ENCODE results near the gene TRAPPC3L.
"Not testable (repeated sequence)": the region's sequence is repeated elsewhere in the genome, so short reads cannot be mapped to it uniquely, and the experiment has no call there.

The TRAPPC3L gene

DNA sequence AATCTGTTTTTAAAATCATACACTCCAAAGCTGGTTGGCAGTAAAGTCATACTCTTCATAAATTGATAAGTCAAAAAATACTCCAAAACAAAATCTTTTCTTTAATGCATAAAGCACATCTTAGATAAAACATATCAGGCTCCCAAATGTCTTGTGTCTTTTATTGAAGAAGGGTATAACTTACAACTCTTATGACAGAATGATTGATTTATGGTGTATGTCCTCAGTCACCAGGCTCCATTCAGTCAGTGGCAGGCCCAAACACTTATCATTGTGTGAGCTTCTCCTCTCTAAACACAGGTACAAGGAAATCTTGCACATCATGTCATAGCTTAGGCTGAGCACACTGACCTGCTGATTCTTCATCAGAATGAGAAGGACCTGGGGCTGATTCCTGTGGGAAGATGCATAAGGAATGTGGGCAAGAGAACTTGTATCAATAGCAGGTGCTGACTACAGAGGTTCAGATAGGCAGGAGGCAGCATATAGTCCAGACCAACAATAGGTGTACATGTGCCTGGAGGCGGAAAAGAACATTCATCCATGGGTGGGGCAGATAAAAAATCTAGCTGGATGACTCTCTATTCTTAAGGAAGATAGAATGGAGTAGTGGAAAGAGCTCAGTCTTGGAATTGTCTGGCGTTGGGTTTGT is 32.1 kb downstream of the TRAPPC3L start:
- DNase-seq (ENCODE audit: low spot score) = no peak

DNA sequence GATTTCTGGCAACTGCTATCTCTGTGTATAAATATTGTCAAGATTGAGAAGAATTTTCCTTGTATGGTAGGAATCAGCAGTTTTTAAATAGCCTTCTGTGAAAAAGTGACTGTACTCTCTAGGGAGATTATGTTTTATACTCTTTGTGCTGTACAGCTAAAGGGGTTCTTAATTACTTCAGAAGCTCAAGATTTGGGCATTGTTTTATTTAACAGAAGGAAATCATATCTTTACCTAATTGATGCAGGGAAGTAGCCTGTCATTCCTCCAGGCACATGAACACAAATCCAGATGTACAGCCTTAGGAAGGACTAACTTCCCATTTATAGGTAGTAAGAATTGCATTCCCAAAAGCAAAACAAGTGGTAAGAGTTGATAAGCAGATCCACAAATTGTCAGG is 32.8 kb downstream of the TRAPPC3L start:
- DNase-seq (ENCODE audit: low spot score) = no peak

DNA sequence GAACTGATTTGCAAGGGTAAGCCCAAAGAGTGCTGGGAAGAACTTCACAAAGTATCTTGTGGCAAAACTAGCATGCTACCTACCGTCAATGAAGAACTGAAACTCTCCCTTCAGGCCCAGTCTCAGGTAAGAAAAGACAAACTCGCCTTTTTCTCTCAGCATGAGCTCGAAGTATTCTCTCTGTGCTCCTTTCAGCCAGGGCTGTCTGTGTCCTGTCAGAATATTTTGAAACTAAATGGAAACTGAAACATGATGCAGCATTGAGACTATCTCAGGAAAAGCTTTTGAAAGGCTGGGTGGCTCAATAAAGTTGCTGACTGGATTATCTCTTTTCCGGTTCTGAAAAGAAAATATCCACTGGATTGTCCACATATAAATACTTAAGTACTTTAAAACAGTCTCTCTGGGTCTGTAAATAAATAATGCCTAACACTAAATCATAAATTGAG is 33.3 kb downstream of the TRAPPC3L start:
- no peak for DNase-seq (ENCODE audit: low spot score)

- DNase-seq (ENCODE audit: low spot score) = no peak
Observed at GRCh38 chr6:116511424-116512110, 33.9 kb downstream of the TRAPPC3L start, which contains the start of gene CALHM5. Gene CALHM5, plus strand, starts transcription at chr6:116511639. Its CDS starts 58 bp downstream, at chr6:116511697.

GRCh38 chr6:116508527-116508926 is 37.0 kb downstream of the TRAPPC3L start:
- DNase-seq (ENCODE audit: low spot score) = no peak

GRCh38 chr6:116507324-116507723 is 38.2 kb downstream of the TRAPPC3L start:
- DNase-seq (ENCODE audit: low spot score) = no peak

DNA sequence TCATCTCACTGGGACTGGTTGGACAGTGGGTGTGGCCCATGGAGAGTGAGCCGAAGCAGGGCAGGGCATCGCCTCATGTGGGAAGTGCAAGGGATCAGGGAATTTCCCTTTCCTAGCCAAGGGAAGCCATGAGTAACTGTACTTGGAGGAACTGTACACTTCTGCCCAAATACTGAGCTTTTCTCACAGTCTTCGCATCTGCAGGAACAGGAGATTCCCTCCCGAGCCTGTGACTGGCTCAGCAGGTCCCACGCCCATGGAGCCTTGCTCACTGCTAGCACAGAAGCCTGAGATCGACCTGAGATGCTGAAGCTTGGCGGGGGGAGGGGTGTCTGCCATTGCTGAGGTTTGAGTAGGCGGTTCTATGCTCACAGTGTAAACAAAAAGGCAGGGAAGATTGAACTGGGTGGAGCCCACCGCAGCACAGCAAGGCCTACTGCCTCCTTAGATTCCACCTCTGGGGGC is 44.5 kb downstream of the TRAPPC3L start:
- no peak for DNase-seq (ENCODE audit: low spot score)

DNA sequence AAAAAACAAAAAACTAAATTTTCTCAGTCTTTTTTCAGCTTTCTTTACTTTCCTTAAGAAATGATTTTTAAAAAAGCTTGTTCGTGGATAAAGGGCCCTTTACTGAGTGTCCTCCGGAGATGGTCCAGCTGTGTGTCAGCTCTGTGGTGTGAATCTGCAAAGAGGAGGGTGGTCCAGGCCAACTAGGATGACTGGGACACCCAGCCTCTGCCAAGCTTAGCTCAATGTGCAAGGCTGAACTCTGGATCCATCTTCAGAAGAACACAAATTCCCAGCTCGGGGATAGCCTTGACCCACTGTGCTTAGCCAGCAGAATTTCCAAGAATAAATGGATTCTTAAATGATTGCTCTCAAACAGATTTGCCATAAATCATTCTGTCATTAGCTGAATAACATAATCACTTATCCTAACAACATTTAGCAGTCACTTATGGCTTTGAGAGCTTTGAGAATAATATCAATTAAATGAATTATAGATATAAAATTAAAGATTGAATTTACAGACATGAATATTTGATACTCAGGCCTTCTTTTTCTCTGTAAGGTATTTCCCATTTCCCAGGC is 48.3 kb downstream of the TRAPPC3L start:
- no peak for DNase-seq (ENCODE audit: low spot score)

DNA sequence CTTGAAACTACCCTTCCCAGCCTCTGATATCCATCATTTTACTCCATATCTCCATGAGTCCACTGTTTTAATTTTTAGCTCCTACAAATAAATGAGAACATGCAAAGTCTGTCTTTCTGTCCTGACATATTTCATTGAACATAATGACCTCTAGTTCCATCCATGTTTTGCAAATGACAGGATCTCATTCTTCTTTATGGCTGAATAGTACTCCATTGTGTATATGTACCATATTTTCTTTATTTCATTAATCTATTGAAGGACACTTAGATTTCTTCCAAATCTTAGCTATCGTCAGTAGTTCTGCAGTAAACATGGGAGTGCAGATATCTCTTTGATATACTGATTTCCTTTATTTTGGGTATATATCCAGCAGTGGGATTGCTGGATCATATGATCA is 50.3 kb downstream of the TRAPPC3L start:
- not testable (repeated sequence) for DNase-seq (ENCODE audit: low spot score)

GRCh38 chr6:116492331-116493067 is 53.0 kb downstream of the TRAPPC3L start:
- no peak for DNase-seq (ENCODE audit: low spot score)

DNA sequence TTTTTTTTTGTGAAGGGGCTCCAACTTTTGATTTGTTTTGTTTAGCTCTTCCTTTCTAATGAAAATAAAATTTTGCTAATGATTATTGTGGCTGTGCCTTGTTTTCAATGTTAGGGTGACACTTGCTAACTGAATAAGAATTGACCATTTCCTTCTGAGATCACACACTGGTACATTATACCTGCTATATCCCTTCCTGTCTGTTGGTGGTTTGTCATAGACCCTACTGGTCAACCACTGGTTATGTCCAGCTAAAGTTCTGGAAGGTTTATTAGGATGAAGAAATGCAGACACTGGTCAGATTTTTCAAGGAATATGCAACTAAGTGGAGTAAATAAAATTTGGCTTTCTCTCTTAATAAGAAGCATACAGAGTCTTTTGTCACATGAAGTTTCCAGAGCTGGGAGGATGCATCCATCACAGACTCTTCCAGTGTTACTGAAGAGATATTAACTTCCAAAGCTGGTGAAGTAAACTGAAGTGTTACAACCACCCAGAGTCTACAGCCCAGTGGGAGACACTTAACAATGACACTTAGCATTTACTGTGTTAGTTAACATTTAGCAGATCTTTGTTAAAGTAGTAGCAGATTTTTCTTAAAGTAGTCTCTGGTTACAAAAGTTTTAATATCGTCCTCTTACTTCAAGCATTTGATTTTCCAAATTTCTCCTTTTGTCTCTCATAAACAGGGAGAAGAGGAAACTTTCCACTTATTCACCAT is 53.7 kb downstream of the TRAPPC3L start:
- DNase-seq (ENCODE audit: low spot score) = no peak

DNA sequence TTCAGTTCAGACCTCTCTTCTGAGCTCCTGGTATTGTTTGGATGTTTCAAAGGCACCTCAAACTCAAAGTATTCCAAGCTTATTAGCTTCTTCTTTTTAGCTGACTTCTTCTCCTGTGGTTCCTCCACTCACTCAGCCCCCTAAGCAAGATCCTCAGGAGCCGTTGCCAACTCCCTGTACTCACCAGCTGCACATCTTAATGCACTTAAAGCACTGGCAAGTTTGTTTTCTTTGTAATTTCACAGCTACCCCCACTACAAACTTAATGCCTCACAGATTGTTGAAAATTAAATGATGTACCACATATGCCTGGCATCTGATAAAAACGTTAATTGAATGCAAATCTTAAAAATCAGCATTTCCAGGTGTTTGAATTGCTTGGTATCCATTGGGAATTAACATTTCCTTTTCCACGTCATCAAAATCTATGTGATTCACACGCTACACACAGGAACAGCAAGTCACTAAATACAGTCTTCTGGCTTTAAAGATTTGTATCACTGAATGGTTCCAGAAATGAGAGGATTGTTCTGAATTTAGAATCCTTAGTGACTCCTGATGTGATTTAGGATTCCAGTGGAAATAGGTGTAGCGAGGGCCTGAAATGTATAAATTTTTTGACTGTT is 59.8 kb downstream of the TRAPPC3L start:
- DNase-seq (ENCODE audit: low spot score) = no peak

DNA sequence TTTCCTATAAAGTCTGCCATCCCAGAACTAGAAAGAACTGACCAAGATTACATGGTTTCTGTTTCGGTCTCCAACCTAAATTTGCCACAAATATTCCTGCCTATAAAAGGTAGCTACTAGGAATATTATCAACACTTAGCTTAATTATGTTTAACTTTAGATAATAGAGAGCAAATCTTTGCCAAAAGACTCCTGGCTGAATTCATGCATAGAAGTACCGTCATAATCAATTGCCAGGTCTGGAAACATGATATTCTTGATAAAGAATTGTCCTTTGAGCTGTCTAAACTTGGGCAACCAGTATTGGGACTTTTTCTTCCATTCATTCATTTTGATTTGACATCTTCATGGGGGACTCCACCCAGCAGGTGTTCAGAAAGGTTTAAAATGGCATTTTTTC is 61.9 kb downstream of the TRAPPC3L start:
- DNase-seq (ENCODE audit: low spot score) = no peak

DNA sequence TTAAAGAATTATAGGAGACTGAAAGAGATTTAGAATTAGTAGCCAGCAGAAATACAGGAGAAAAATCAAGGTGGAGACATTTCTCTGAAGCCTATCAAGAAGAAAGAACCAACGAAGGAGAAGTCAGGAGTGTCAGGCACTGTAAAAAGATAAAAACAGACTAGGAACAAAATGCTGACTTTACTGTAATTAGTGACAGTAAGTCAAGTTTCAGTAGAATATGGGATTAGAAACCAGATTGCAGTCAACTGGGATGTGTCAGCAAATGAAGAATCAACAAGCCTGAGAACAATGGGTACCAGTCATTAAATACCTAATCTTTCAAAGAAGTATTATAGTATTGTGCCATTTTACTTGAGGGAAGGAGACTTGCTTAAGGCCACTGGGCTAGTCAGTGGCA is 62.7 kb downstream of the TRAPPC3L start:
- DNase-seq (ENCODE audit: low spot score) = no peak

DNA sequence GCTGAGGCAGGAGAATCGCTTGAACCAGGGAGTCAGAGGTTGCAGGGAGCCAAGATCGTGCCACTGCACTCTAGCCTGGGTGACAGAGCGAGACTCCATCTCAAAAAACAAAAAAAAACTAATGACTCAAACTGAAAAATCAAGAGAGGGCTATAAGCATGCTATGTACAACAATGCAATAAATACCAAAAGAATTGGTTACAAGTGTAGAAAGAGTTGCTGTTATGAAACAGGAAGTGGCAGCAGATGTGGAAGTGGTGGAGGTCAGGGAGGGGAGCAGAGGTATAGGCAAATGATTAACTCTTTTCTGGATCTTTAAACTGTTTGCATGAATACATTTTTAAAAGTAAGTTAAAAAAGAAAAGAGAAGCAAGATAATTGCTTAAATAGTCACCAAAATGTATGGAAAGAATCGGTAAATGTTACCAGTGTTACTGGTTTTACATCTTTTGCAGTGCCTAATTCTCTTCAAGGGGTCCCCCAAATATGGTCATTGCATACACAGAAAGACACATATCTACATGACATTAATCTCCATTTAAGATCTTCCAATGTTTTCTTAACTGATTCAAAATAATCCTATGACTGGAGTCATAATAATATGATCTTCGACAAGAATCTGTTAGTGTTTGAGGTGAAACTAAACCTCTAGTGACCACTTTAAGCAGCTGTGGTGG is 69.3 kb downstream of the TRAPPC3L start:
- no peak for DNase-seq (ENCODE audit: low spot score)

GRCh38 chr6:116475141-116475540 is 70.3 kb downstream of the TRAPPC3L start:
- DNase-seq (ENCODE audit: low spot score) = no peak

GRCh38 chr6:116472706-116473105 is 72.8 kb downstream of the TRAPPC3L start:
- DNase-seq (ENCODE audit: low spot score) = no peak

GRCh38 chr6:116471531-116471930 is 74.0 kb downstream of the TRAPPC3L start:
- no peak for DNase-seq (ENCODE audit: low spot score)

DNA sequence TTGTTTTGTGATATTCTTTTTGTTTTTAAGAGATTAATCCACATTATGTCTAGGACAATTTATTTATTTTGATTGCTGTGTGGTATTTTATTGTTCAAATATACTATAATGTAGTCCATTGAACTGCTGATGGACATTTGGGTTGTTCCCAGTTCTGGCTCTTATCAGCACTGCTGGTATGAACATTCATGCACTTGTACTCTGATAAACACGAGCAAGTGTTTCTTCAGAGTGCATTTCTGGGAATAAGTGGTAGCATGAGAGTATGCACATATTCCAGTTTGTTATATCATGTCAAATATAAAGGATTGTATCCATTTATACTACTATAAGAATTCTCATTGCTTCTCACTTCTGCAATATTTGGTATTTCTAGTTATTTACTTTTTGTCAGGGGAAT is 77.2 kb downstream of the TRAPPC3L start:
- DNase-seq (ENCODE audit: low spot score) = no peak

- DNase-seq (ENCODE audit: low spot score) = no peak
Observed at GRCh38 chr6:116467514-116467913, 78.0 kb downstream of the TRAPPC3L start.

DNA sequence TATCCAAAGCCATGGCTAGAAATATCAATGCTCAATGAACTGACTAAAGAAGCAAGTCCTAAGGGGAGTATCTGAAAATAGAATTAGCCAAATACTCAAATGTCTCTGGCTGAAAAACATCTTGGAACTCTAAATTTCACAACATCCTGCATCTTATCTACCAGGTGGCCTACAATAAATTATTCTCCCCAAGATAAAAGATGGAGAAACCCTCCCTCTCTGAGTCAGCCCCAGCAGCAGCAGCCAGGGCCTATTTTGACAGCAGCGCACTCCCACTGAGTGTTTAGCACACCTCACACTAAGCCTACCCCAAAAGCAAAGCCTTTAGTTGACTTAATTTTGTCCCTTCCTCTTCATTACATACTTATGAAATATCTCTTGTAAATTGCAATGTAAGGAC is 78.4 kb downstream of the TRAPPC3L start:
- DNase-seq (ENCODE audit: low spot score) = no peak
